HCT116 (cell line): Measurements from ENCODE around the gene LRRC4C. TPM values are rescaled to one million over a fixed set of nuclear protein-coding genes. Genes with fewer than 3 reads are reported as not detected.
"Not testable (repeated sequence)": the region's sequence is repeated elsewhere in the genome, so short reads cannot be mapped to it uniquely, and the experiment has no call there.

Experiments used
- ATAC-seq: fragments of 200-7000 bp; cut with Tn5 transposase; 2 replicates; pipeline ENCODE4 v1.9.1; 2020; ENCODE audit warnings: mild to moderate bottlenecking, moderate library complexity
- BruUV-seq: library from RNA; stranded (reverse); fragments of 400-500 nt; replicated peaks from 2 replicates; lab custom pipeline; 2021; lab: Mats Ljungman, UMichigan
- CTCF ChIA-PET: fragments of 300-600 bp; sonication (Branson Sonifier 250); formaldehyde crosslinking; loops from one replicate; lab custom pipeline; 2021; ENCODE audit warnings: antibody characterized with exemption; lab: Charles Lee
- POLR2A ChIA-PET: fragments of 300-600, 350-600 bp; sonication (Branson Sonifier 250); formaldehyde crosslinking; loops from one replicate; lab custom pipeline; 2021; ENCODE audit warnings: antibody characterized with exemption; lab: Charles Lee
- RAD21 ChIA-PET, 2 experiments: fragments of 300-600 bp; sonication (Branson Sonifier 250); formaldehyde crosslinking; loops; one replicate each; lab custom pipeline; 2023; ENCODE audit warnings: low total read pairs in 2 of 2; ENCODE audit not compliant: uncharacterized antibody in 2 of 2, unreplicated experiment in 2 of 2, low non-redundant PET in 1 of 2; lab: Charles Lee
- DNase-seq: peaks from one replicate; pipeline ENCODE4 v3.0.0-alpha.2; 2010; ENCODE audit warnings: low read depth, low spot score
- H2AFZ ChIP-seq: fragments of 200-600 bp; shearing (Covaris generic), sonication (generic); 2 replicates; pipeline ENCODE4 v1.6.1; 2017; ENCODE audit warnings: low read depth, mixed run types, mixed read lengths, antibody characterized with exemption, low read length; ENCODE audit not compliant: poor library complexity, severe bottlenecking
- H3K27ac ChIP-seq: 2 replicates; pipeline ENCODE4 v1.5.1; 2012; ENCODE audit warnings: low read depth, low read length
- H3K27me3 ChIP-seq: fragments of 200-600 bp; sonication (generic); 2 replicates; pipeline ENCODE4 v1.6.1; 2016; ENCODE audit warnings: mixed run types, low read length, mixed read lengths; ENCODE audit not compliant: insufficient read depth
- H3K36me3 ChIP-seq, 2 experiments: fragments of 200-500 bp in 1 of 2; fragments of 200-600 bp in 1 of 2; sonication (Bioruptor generic) in 1 of 2; sonication (generic) in 1 of 2; 2 replicates each; pipeline versions ENCODE4 v1.5.1 to v1.6.1; 2014 to 2016; ENCODE audit warnings: low read length in 2 of 2, inconsistent platforms in 1 of 2, mixed read lengths in 1 of 2, mixed run types in 1 of 2; ENCODE audit not compliant: insufficient read depth in 2 of 2, control insufficient read depth in 1 of 2
- H3K4me1 ChIP-seq, 2 experiments: fragments of 200-600 bp in 1 of 2; sonication (generic) in 1 of 2; 2 replicates each; pipeline versions ENCODE4 v1.5.1 to v1.6.1; 2012 to 2017; ENCODE audit warnings: low read length in 2 of 2, inconsistent platforms in 1 of 2, mild to moderate bottlenecking in 1 of 2, mixed read lengths in 1 of 2, mixed run types in 1 of 2, moderate library complexity in 1 of 2; ENCODE audit not compliant: insufficient read depth in 2 of 2, control insufficient read depth in 1 of 2
- H3K4me2 ChIP-seq: fragments of 200-600 bp; sonication (generic); 2 replicates; pipeline ENCODE4 v1.6.1; 2017; ENCODE audit warnings: mixed run types, low read length, mixed read lengths
- H3K4me3 ChIP-seq, 2 experiments: fragments of 200-600 bp in 1 of 2; sonication (generic) in 1 of 2; replicated peaks in 1 of 2; 2 replicates each; pipeline ENCODE4 v1.5.1; 2011 to 2016; ENCODE audit warnings: low read length in 2 of 2, control low read depth in 1 of 2, low read depth in 1 of 2, mild to moderate bottlenecking in 1 of 2, mixed read lengths in 1 of 2, mixed run types in 1 of 2
- H3K79me2 ChIP-seq: fragments of 200-600 bp; sonication (generic); 2 replicates; pipeline ENCODE4 v1.6.1; 2017; ENCODE audit warnings: mild to moderate bottlenecking, mixed run types, low read length, moderate library complexity, mixed read lengths; ENCODE audit not compliant: insufficient read depth
- H3K9ac ChIP-seq: fragments of 200-600 bp; sonication (generic); 2 replicates; pipeline ENCODE4 v1.6.1; 2016; ENCODE audit warnings: low read length, mixed read lengths
- H3K9me2 ChIP-seq: fragments of 200-600 bp; sonication (generic), shearing (Covaris generic); 2 replicates; pipeline ENCODE4 v1.6.1; 2017; ENCODE audit warnings: mixed run types, mild to moderate bottlenecking, moderate library complexity; ENCODE audit not compliant: insufficient read depth
- H3K9me3 ChIP-seq, 2 experiments: fragments of 200-500 bp in 1 of 2; fragments of 200-600 bp in 1 of 2; sonication (Bioruptor generic) in 1 of 2; sonication (generic) in 1 of 2; 2 replicates each; pipeline ENCODE4 v1.6.1; 2014 to 2017; ENCODE audit warnings: low read length in 2 of 2, mixed read lengths in 2 of 2, inconsistent platforms in 1 of 2, low read depth in 1 of 2, mild to moderate bottlenecking in 1 of 2, mixed run types in 1 of 2, moderate library complexity in 1 of 2; ENCODE audit not compliant: control insufficient read depth in 1 of 2, insufficient read depth in 1 of 2
- H4K20me1 ChIP-seq: fragments of 200-600 bp; sonication (generic), shearing (Covaris generic); 2 replicates; pipeline ENCODE4 v1.6.1; 2017; ENCODE audit warnings: mixed run types, mild to moderate bottlenecking, moderate library complexity; ENCODE audit not compliant: insufficient read depth
- CEBPB ChIP-seq: IDR thresholded peaks from 2 replicates; pipeline ENCODE4 v1.6.1; 2012; ENCODE audit warnings: low read depth
- ELF1 ChIP-seq: IDR thresholded peaks from 2 replicates; pipeline ENCODE4 v1.6.1; 2012; ENCODE audit warnings: low read depth, borderline replicate concordance
- JUND ChIP-seq: IDR thresholded peaks from 2 replicates; pipeline ENCODE4 v1.6.1; 2012
- POLR2A ChIP-seq: IDR thresholded peaks from 2 replicates; pipeline ENCODE4 v1.7.0; 2011; ENCODE audit warnings: borderline replicate concordance; ENCODE audit not compliant: insufficient read depth, insufficient read length; ENCODE audit errors: extremely low read depth
- POLR2AphosphoS5 ChIP-seq: IDR thresholded peaks from 2 replicates; pipeline ENCODE4 v1.6.1; 2011; ENCODE audit warnings: mild to moderate bottlenecking, low read depth, low read length, moderate library complexity
- RAD21 ChIP-seq: IDR thresholded peaks from 2 replicates; pipeline ENCODE4 v1.6.1; 2012; ENCODE audit warnings: low read depth, mild to moderate bottlenecking
- SP1 ChIP-seq: IDR thresholded peaks from 2 replicates; pipeline ENCODE4 v1.6.1; 2012; ENCODE audit warnings: low read depth
- SRF ChIP-seq: IDR thresholded peaks from 2 replicates; pipeline ENCODE4 v1.6.1; 2012; ENCODE audit warnings: low read depth
- YY1 ChIP-seq: IDR thresholded peaks from 2 replicates; pipeline ENCODE4 v1.6.1; 2011; ENCODE audit warnings: low read length, low read depth, moderate library complexity, mild to moderate bottlenecking; ENCODE audit not compliant: insufficient replicate concordance; ENCODE audit errors: extremely low read depth
- ZFX ChIP-seq: fragments of 450-650 bp; IDR thresholded peaks from 2 replicates; pipeline ENCODE4 v1.6.1; 2017
- ZNF274 ChIP-seq: fragments of 200-500 bp; sonication (Bioruptor generic); IDR thresholded peaks from 2 replicates; pipeline ENCODE4 v1.6.1; 2014; ENCODE audit warnings: mild to moderate bottlenecking, low read depth, low read length, inconsistent platforms
- intact Hi-C: fragments of 100-400 bp; cut with micrococcal nuclease; formaldehyde crosslinking; loops from 2 replicates; pipeline ENCODE4 v1.10.0; 2022
- total RNA-seq: library from RNA; stranded (reverse); gene quantifications from one replicate; pipeline ENCODE4 v1.2.1, GENCODE V29; 2021; ENCODE audit not compliant: unreplicated experiment
- TF ChIP-seq, protein P1 (sequence below): IDR thresholded peaks from 2 replicates; pipeline ENCODE4 v1.6.1; 2012
- TF ChIP-seq, protein P2 (sequence below): IDR thresholded peaks from 2 replicates; pipeline ENCODE4 v1.6.1; 2011; ENCODE audit warnings: mild to moderate bottlenecking, low read length, moderate library complexity; ENCODE audit not compliant: insufficient replicate concordance; ENCODE audit errors: extremely low read depth

Gene LRRC4C
- total RNA-seq, 1 experiment from 2014 or later = not detected

DNA sequence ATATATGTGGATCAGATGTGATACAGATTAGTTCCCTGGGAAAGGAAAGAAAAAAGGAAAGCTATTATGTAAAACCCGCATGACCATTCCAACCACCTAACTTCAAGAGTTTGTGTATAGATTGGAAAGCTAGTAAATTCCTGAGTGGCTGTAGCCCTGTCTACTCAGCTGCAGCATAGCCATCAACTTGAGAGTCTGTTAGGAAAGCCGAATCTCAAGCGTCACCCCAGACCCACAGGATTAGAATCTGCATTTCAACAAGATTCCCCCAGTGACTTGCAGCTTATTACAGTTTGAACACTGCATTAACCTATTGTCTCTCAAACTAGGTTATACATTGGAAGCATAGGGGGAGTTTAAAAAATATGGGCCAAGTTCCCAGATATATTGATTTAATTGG, 921.7 kb downstream of the LRRC4C start:
- H3K27me3 ChIP-seq = no peaks in the 10 kb centered on the region
- no peak overlapping the region for H3K9ac ChIP-seq
- no peak overlapping the region for H3K4me3 ChIP-seq
- H3K27ac ChIP-seq = no peak overlapping the region
- H3K9me2 ChIP-seq = no peaks in the 10 kb centered on the region
- DNase-seq = no peak
- no peaks in the 10 kb centered on the region for H4K20me1 ChIP-seq
- no peak for TF ChIP-seq ZNF274
- TF ChIP-seq, all 23 proteins: peak for 0
- no peaks in the 10 kb centered on the region for H3K79me2 ChIP-seq
- CTCF ChIA-PET = no interaction called here
- intact Hi-C loops = no loop called here
- POLR2A ChIA-PET = no interaction called here
- RAD21 ChIA-PET = no interaction called here
- H3K9me3 ChIP-seq = peaks cover 3 to 19% of the 10 kb centered on the region in 2 experiments; a peak in 3 of 4 replicates
- no peaks in the 10 kb centered on the region for H3K36me3 ChIP-seq
- no peak overlapping the region for H2AFZ ChIP-seq
- no peak overlapping the region for H3K4me2 ChIP-seq
- no peaks in the 10 kb centered on the region for H3K4me1 ChIP-seq
- ATAC-seq = no peak
- BruUV-seq = no TSS peak

DNA sequence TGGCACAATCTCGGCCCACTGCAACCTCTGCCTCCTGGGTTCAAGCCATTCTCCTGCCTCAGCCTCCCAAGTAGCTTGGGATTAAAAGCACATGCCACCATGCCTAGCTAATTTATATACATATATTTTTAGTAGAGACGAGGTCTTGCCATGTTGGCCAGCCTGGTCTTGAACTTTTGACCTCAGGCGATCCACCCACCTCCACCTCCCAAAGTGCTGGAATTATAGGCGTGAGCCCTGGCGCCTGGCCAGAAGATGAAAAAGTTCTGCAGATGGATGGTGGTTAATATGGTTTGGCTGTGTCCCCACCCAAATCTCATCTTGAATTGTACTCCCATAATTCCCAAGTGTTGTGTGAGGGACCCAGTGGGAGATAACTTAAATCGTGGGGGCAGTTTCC, 937.4 kb downstream of the LRRC4C start:
- ATAC-seq, DNase-seq, H3K27me3 ChIP-seq, H3K4me2 ChIP-seq, intact Hi-C loops, H3K4me3 ChIP-seq, CTCF ChIA-PET, H3K27ac ChIP-seq, POLR2A ChIA-PET, BruUV-seq, H3K9me2 ChIP-seq, RAD21 ChIA-PET, H3K4me1 ChIP-seq, H3K36me3 ChIP-seq, H3K79me2 ChIP-seq, H2AFZ ChIP-seq, H3K9ac ChIP-seq, H4K20me1 ChIP-seq: not testable (repeated sequence)
- peaks cover 4 to 20% of the 10 kb centered on the region in 2 experiments; a peak in 2 of 4 replicates for H3K9me3 ChIP-seq

DNA sequence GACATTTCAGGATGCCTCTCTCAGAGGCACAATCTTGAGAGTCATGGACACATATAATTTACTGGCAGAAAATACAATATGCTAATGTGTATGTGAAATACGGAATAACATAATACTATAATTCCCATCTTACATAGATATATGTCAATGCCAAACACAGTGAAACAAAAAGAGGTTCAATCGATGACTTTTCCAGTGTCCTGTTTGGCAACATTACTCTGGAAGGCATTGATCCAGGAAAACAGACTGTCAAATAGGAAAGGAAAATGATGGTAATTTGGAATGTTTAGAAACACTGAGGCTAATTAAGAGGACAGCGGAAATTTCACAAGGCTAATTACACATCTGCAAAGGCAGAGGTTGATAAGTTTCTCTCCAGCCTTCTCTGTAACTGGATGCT, 942.3 kb downstream of the LRRC4C start:
- Histone ChIP-seq H3K27me3 (no peaks in the 10 kb centered on the region), H3K9me2 (no peaks in the 10 kb centered on the region), H3K4me2 (no peak overlapping the region), H2AFZ (no peak overlapping the region), H3K9me3 (peaks cover 6 to 25% of the 10 kb centered on the region in 2 experiments; a peak in 2 of 4 replicates), H3K36me3 (no peaks in the 10 kb centered on the region), H3K79me2 (no peaks in the 10 kb centered on the region), H3K27ac (no peak overlapping the region), H3K9ac (no peak overlapping the region), H3K4me1 (no peaks in the 10 kb centered on the region), H3K4me3 (no peak overlapping the region), H4K20me1 (no peaks in the 10 kb centered on the region)
- intact Hi-C loops = no loop called here
- ATAC-seq = no peak
- CTCF ChIA-PET = no interaction called here
- TF ChIP-seq ELF1 (no peak), JUND (no peak), POLR2A (no peak), SRF (no peak), CEBPB (no peak), SP1 (no peak), RAD21 (no peak), YY1 (no peak), ZFX (no peak), POLR2AphosphoS5 (no peak)
- TF ChIP-seq, protein P1, sequence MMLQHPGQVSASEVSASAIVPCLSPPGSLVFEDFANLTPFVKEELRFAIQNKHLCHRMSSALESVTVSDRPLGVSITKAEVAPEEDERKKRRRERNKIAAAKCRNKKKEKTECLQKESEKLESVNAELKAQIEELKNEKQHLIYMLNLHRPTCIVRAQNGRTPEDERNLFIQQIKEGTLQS = no peak
- TF ChIP-seq, protein P2, sequence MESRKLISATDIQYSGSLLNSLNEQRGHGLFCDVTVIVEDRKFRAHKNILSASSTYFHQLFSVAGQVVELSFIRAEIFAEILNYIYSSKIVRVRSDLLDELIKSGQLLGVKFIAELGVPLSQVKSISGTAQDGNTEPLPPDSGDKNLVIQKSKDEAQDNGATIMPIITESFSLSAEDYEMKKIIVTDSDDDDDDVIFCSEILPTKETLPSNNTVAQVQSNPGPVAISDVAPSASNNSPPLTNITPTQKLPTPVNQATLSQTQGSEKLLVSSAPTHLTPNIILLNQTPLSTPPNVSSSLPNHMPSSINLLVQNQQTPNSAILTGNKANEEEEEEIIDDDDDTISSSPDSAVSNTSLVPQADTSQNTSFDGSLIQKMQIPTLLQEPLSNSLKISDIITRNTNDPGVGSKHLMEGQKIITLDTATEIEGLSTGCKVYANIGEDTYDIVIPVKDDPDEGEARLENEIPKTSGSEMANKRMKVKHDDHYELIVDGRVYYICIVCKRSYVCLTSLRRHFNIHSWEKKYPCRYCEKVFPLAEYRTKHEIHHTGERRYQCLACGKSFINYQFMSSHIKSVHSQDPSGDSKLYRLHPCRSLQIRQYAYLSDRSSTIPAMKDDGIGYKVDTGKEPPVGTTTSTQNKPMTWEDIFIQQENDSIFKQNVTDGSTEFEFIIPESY = no peak
- BruUV-seq = no TSS peak
- RAD21 ChIA-PET = no interaction called here
- DNase-seq = no peak
- POLR2A ChIA-PET = no interaction called here
